Liver (tissue), 9 donors: ENCODE results near the gene MED22. TPM values are rescaled to one million over a fixed set of nuclear protein-coding genes. Genes with fewer than 3 reads are reported as not detected.

Source experiments
- DNase-seq: peaks from one replicate; pipeline ENCODE4 v3.0.0-alpha.2; 2017; ENCODE audit warnings: low spot score
- H3K27ac ChIP-seq, 2 donors: one replicate each; pipeline ENCODE4 v1.7.0; 2013; ENCODE audit warnings: inconsistent platforms in 2 of 2, low read length in 2 of 2, control low read depth in 1 of 2, low read depth in 1 of 2, mild to moderate bottlenecking in 1 of 2
- H3K27me3 ChIP-seq, 4 donors: one replicate each; pipeline versions ENCODE4 v1.6.1 to v1.7.0; 2013; ENCODE audit warnings: low read length in 3 of 4, inconsistent platforms in 1 of 4, mild to moderate bottlenecking in 1 of 4, moderate library complexity in 1 of 4; ENCODE audit not compliant: control insufficient read depth in 4 of 4, insufficient read depth in 4 of 4
- H3K36me3 ChIP-seq, 4 donors: one replicate each; pipeline versions ENCODE4 v1.6.1 to v1.7.0; 2013; ENCODE audit warnings: low read length in 3 of 4, mild to moderate bottlenecking in 3 of 4, low read depth in 1 of 4, moderate library complexity in 1 of 4; ENCODE audit not compliant: control insufficient read depth in 4 of 4, insufficient read depth in 3 of 4
- H3K4me1 ChIP-seq, 4 donors: one replicate each; pipeline versions ENCODE4 v1.6.1 to v1.7.0; 2013; ENCODE audit warnings: low read length in 3 of 4, mild to moderate bottlenecking in 3 of 4, moderate library complexity in 1 of 4; ENCODE audit not compliant: control insufficient read depth in 4 of 4, insufficient read depth in 4 of 4
- H3K4me3 ChIP-seq, 3 donors: one replicate each; pipeline versions ENCODE4 v1.6.1 to v1.7.0; 2013; ENCODE audit warnings: low read length in 3 of 3, control low read depth in 1 of 3, low read depth in 1 of 3, mild to moderate bottlenecking in 1 of 3
- H3K9ac ChIP-seq, 2 donors: one replicate each; pipeline ENCODE4 v1.7.0; 2013; ENCODE audit warnings: low read length in 2 of 2, mild to moderate bottlenecking in 2 of 2, moderate library complexity in 2 of 2, control low read depth in 1 of 2, low read depth in 1 of 2
- H3K9me3 ChIP-seq, 4 donors: one replicate each; pipeline versions ENCODE4 v1.6.1 to v1.7.0; 2013; ENCODE audit warnings: low read length in 3 of 4; ENCODE audit not compliant: control insufficient read depth in 4 of 4
- ATF3 ChIP-seq: IDR thresholded peaks from 2 replicates; pipeline ENCODE4 v1.6.1; 2016; ENCODE audit warnings: antibody characterized with exemption
- CTCF ChIP-seq: fragments of 150-350 bp; IDR thresholded peaks from 2 replicates; pipeline ENCODE4 v1.5.1; 2017; ENCODE audit warnings: improper control_type of control experiment, low read depth, low read length; ENCODE audit not compliant: missing input control
- EGR1 ChIP-seq, 2 donors: IDR thresholded peaks; 2 replicates each; pipeline ENCODE4 v1.6.1; 2016 to 2018; ENCODE audit warnings: antibody characterized with exemption in 2 of 2, low read depth in 2 of 2
- FOXA1 ChIP-seq: IDR thresholded peaks from 2 replicates; pipeline ENCODE4 v1.6.1; 2016; ENCODE audit warnings: antibody characterized with exemption
- FOXA2 ChIP-seq: IDR thresholded peaks from 2 replicates; pipeline ENCODE4 v1.6.1; 2016; ENCODE audit warnings: antibody characterized with exemption
- GABPA ChIP-seq, 2 donors: IDR thresholded peaks in 1 of 2; conservative IDR thresholded peaks in 1 of 2; 2 replicates each; pipeline ENCODE4 v1.6.1; 2016; ENCODE audit warnings: antibody characterized with exemption in 2 of 2, mild to moderate bottlenecking in 1 of 2, moderate library complexity in 1 of 2
- HNF4A ChIP-seq, 2 donors: conservative IDR thresholded peaks; 2 replicates each; pipeline ENCODE4 v1.6.1; 2016; ENCODE audit warnings: antibody characterized with exemption in 2 of 2, mild to moderate bottlenecking in 2 of 2
- HNF4G ChIP-seq: IDR thresholded peaks from 2 replicates; pipeline ENCODE4 v1.6.1; 2016; ENCODE audit warnings: antibody characterized with exemption
- JUND ChIP-seq, 2 donors: IDR thresholded peaks; 2 replicates each; pipeline ENCODE4 v1.6.1; 2016; ENCODE audit warnings: antibody characterized with exemption in 2 of 2
- MAX ChIP-seq: IDR thresholded peaks from 2 replicates; pipeline ENCODE4 v1.6.1; 2016; ENCODE audit warnings: antibody characterized with exemption
- NR2F2 ChIP-seq: IDR thresholded peaks from 2 replicates; pipeline ENCODE4 v1.6.1; 2016; ENCODE audit warnings: antibody characterized with exemption
- RAD21 ChIP-seq, 2 donors: IDR thresholded peaks; 2 replicates each; pipeline ENCODE4 v1.6.1; 2016; ENCODE audit warnings: antibody characterized with exemption in 2 of 2, mild to moderate bottlenecking in 2 of 2
- RXRA ChIP-seq, 2 donors: IDR thresholded peaks; 2 replicates each; pipeline ENCODE4 v1.6.1; 2017 to 2018; ENCODE audit warnings: antibody characterized with exemption in 2 of 2, mild to moderate bottlenecking in 1 of 2
- SP1 ChIP-seq: IDR thresholded peaks from 2 replicates; pipeline ENCODE4 v1.6.1; 2018; ENCODE audit warnings: antibody characterized with exemption, mild to moderate bottlenecking
- TAF1 ChIP-seq: conservative IDR thresholded peaks from 2 replicates; pipeline ENCODE4 v1.6.1; 2016; ENCODE audit warnings: antibody characterized with exemption, mild to moderate bottlenecking
- YY1 ChIP-seq: IDR thresholded peaks from 2 replicates; pipeline ENCODE4 v1.6.1; 2016; ENCODE audit warnings: antibody characterized with exemption, mild to moderate bottlenecking
- ZBTB33 ChIP-seq: IDR thresholded peaks from 2 replicates; pipeline ENCODE4 v1.6.1; 2016; ENCODE audit warnings: antibody characterized with exemption
- WGBS: extraction: QIAGEN DNeasy Blood & Tissue Kit; methylation state at CpG from one replicate; pipeline ENCODE4 v1.1.7; 2013; 5-methylcytosine and 5-hydroxymethylcytosine counted together
- polyA plus RNA-seq, 2 donors: library from polyadenylated mRNA; stranded (reverse) in 1 of 2; unstranded in 1 of 2; fragments of 200-250 nt in 1 of 2; fragments of >200 nt in 1 of 2; fragmentation: Nextera tagmentation in 1 of 2; extraction: Ambion mirVana in 1 of 2; gene quantifications; one replicate each; pipeline versions ENCODE4 v1.2.1 to v1.2.3, GENCODE V29; 2013 to 2015
- total RNA-seq, 2 donors: library from RNA; depleted of rRNA; stranded (reverse); fragments of >200 nt; gene quantifications; one replicate each; pipeline ENCODE4 v1.2.3, GENCODE V29; 2014
- donor health status: healthy.
- donor health status: healthy.
- donor health status: healthy.
- donor health status: healthy.
- donor health status: healthy.

MED22 gene
- total and polyA plus RNA-seq, 4 donors, result 3.1 to 10.3 (median 9.9) TPM

- H3K4me3 ChIP-seq, result peak overlapping the region; percentile 63 to 97 (median 96)
- peaks cover 21 to 58% (median 46%) of the 10 kb centered on the region in 4 donors for H3K4me1 ChIP-seq
- peaks cover 0 to 7% (median 2%) of the 10 kb centered on the region in 4 donors for H3K36me3 ChIP-seq
- H3K27ac ChIP-seq, result peak overlapping the region; percentile 94
- no peaks in the 10 kb centered on the region for H3K9me3 ChIP-seq
- no peak for DNase-seq
- H3K9ac ChIP-seq, result peak overlapping the region; percentile 92 to 99
- no peak for TF ChIP-seq NR2F2
- TF ChIP-seq JUND (IDR thresholded peaks at IDR 0.05), result peak; percentile 49 to 82
- no peaks in the 10 kb centered on the region for H3K27me3 ChIP-seq
- 5% methylated on average over 12 of the region's 12 CpGs for WGBS
These were observed 26.7 kb upstream of the MED22 start for GRCh38 chr9:133374612-133375115.

- Histone ChIP-seq H3K9ac (no peak overlapping the region), H3K27me3 (no peaks in the 10 kb centered on the region), H3K4me1 (peaks cover 28 to 80% (median 70%) of the 10 kb centered on the region in 4 donors), H3K36me3 (peaks cover 2 to 11% (median 3%) of the 10 kb centered on the region in 4 donors), H3K9me3 (no peaks in the 10 kb centered on the region), H3K27ac (peak overlapping the region in 1 of 2 donors; percentile 51), H3K4me3 (no peak overlapping the region)
- TF ChIP-seq CTCF, result no peak
- no peak for DNase-seq
- 62% methylated on average over 7 of the region's 7 CpGs for WGBS
These were observed 24.2 kb upstream of the MED22 start for GRCh38 chr9:133372144-133372543.

- Histone ChIP-seq H3K27ac (peak overlapping the region; percentile 51 to 62), H3K4me3 (no peak overlapping the region), H3K36me3 (peaks cover 4 to 19% (median 11%) of the 10 kb centered on the region in 4 donors), H3K27me3 (no peaks in the 10 kb centered on the region), H3K9ac (no peak overlapping the region), H3K4me1 (peaks cover 28 to 75% (median 65%) of the 10 kb centered on the region in 4 donors), H3K9me3 (no peaks in the 10 kb centered on the region)
- no peak for DNase-seq
- 67% methylated on average over 12 of the region's 12 CpGs for WGBS
- TF ChIP-seq GABPA (IDR thresholded peaks at IDR 0.05 in 1 of 2, conservative IDR thresholded peaks at IDR 0.05 in 1 of 2) (no peak), EGR1 (IDR thresholded peaks at IDR 0.05; ENCODE audit: low read depth in 2 of 2) (no peak), YY1 (no peak), NR2F2 (no peak), HNF4A (conservative IDR thresholded peaks at IDR 0.05) (no peak), RXRA (IDR thresholded peaks at IDR 0.05) (no peak), MAX (no peak), TAF1 (no peak), FOXA2 (no peak), ATF3 (no peak), SP1 (no peak), HNF4G (no peak), CTCF (no peak), RAD21 (IDR thresholded peaks at IDR 0.05) (no peak), FOXA1 (no peak), JUND (IDR thresholded peaks at IDR 0.05) (no peak), ZBTB33 (no peak)
These were observed 23.4 kb upstream of the MED22 start for GRCh38 chr9:133371261-133371711.
